ENCODE measurements around the gene NDUFS6.

DNA sequence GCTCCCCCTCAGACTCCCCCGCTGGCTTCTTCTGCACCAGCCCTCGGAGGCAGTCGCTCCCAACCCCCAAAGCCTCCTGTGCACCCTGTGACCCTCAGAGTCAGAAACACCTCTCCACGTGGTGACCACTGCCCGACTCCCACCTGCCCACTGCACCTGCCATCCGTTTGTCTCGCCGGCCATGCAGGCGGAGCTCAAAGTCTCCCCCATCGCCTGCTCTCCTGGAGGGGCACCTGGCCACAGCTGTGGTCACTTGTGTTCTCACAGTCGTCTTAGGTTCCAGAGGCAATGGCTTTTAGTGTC lies 39.8 kb upstream of the NDUFS6 start:
- no peak for TF ChIP-seq EZH2 (IDR thresholded peaks at IDR 0.05; ENCODE audit: borderline replicate concordance, insufficient read depth, low read length, poor library complexity, severe bottlenecking)
- TF ChIP-seq, protein P1, sequence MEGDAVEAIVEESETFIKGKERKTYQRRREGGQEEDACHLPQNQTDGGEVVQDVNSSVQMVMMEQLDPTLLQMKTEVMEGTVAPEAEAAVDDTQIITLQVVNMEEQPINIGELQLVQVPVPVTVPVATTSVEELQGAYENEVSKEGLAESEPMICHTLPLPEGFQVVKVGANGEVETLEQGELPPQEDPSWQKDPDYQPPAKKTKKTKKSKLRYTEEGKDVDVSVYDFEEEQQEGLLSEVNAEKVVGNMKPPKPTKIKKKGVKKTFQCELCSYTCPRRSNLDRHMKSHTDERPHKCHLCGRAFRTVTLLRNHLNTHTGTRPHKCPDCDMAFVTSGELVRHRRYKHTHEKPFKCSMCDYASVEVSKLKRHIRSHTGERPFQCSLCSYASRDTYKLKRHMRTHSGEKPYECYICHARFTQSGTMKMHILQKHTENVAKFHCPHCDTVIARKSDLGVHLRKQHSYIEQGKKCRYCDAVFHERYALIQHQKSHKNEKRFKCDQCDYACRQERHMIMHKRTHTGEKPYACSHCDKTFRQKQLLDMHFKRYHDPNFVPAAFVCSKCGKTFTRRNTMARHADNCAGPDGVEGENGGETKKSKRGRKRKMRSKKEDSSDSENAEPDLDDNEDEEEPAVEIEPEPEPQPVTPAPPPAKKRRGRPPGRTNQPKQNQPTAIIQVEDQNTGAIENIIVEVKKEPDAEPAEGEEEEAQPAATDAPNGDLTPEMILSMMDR (IDR thresholded peaks at IDR 0.05; ENCODE audit: poor library complexity, severe bottlenecking) = no peak
- TF ChIP-seq POLR2AphosphoS5 (IDR thresholded peaks at IDR 0.05) = no peak

All from neural cell (in vitro differentiated cells).